Tibial nerve (tissue), 3 donors: ENCODE data around the gene G3BP2.

ENCODE experiments used
- POLR2A ChIP-seq, 2 donors: fragments of 450-650 bp; IDR thresholded peaks; one replicate each; pipeline ENCODE4 v1.6.1; 2017; ENCODE audit warnings: antibody characterized with exemption in 2 of 2, mild to moderate bottlenecking in 2 of 2, moderate library complexity in 2 of 2
- TF ChIP-seq, protein P1 (sequence below), 5 experiments: fragments of 200-600 bp in 3 of 5; fragments of 450-650 bp in 2 of 5; sonication (generic) in 3 of 5; IDR thresholded peaks; one replicate each; pipeline ENCODE4 v1.5.1; 2016 to 2019; ENCODE audit warnings: antibody characterized with exemption in 5 of 5, mild to moderate bottlenecking in 3 of 5, moderate library complexity in 2 of 5

- TF ChIP-seq, protein P1, sequence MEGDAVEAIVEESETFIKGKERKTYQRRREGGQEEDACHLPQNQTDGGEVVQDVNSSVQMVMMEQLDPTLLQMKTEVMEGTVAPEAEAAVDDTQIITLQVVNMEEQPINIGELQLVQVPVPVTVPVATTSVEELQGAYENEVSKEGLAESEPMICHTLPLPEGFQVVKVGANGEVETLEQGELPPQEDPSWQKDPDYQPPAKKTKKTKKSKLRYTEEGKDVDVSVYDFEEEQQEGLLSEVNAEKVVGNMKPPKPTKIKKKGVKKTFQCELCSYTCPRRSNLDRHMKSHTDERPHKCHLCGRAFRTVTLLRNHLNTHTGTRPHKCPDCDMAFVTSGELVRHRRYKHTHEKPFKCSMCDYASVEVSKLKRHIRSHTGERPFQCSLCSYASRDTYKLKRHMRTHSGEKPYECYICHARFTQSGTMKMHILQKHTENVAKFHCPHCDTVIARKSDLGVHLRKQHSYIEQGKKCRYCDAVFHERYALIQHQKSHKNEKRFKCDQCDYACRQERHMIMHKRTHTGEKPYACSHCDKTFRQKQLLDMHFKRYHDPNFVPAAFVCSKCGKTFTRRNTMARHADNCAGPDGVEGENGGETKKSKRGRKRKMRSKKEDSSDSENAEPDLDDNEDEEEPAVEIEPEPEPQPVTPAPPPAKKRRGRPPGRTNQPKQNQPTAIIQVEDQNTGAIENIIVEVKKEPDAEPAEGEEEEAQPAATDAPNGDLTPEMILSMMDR (IDR thresholded peaks at IDR 0.05): no peak
- TF ChIP-seq POLR2A (IDR thresholded peaks at IDR 0.05): no peak
These were observed 49.2 kb upstream of the G3BP2 start for GRCh38 chr4:75722417-75722816.
